ENCODE data around the gene ITPR1. TPM values are rescaled to one million over a fixed set of nuclear protein-coding genes. Genes with fewer than 3 reads are reported as not detected.

ITPR1 gene
- total RNA-seq, 4 donors from 2014 or later = 210 to 261 (median 232) TPM

- Histone ChIP-seq H3K4me3 (replicated peaks in 1 of 3) (no peak overlapping the region), H3K27ac (no peak overlapping the region), H3K36me3 (peaks cover 26 to 68% of the 10 kb centered on the region in 2 donors), H3K27me3 (no peaks in the 10 kb centered on the region), H3K9me3 (no peaks in the 10 kb centered on the region), H3K4me1 (no peaks in the 10 kb centered on the region)
- TF ChIP-seq POLR2A (IDR thresholded peaks at IDR 0.05) = no peak
- TF ChIP-seq CTCF (IDR thresholded peaks at IDR 0.05) = no peak
- DNase-seq = no peak
- WGBS, 2 donors = 78 to 88% methylated on average over 5 of the region's 5 CpGs
- intact Hi-C loops (cut with DNase I) = no loop called here
Measured at GRCh38 chr3:4687596-4687995, 194.4 kb downstream of the ITPR1 start.

- Histone ChIP-seq H3K36me3 (peaks cover 33 to 73% of the 10 kb centered on the region in 2 donors), H3K27me3 (no peaks in the 10 kb centered on the region), H3K9me3 (no peaks in the 10 kb centered on the region), H3K4me1 (no peaks in the 10 kb centered on the region), H3K27ac (no peak overlapping the region), H3K4me3 (replicated peaks in 1 of 3) (no peak overlapping the region)
- intact Hi-C loops (cut with DNase I) = no loop called here
- WGBS, 2 donors = 85 to 94% methylated on average over 4 of the region's 4 CpGs
- TF ChIP-seq POLR2A (IDR thresholded peaks at IDR 0.05) (no peak), CTCF (IDR thresholded peaks at IDR 0.05) (no peak)
- no peak for DNase-seq
Measured at GRCh38 chr3:4688411-4688810, 195.3 kb downstream of the ITPR1 start.

- Histone ChIP-seq H3K4me3 (replicated peaks in 1 of 3) (no peak overlapping the region), H3K9me3 (no peaks in the 10 kb centered on the region), H3K36me3 (peaks cover 36 to 70% of the 10 kb centered on the region in 2 donors), H3K4me1 (no peaks in the 10 kb centered on the region), H3K27me3 (no peaks in the 10 kb centered on the region), H3K27ac (no peak overlapping the region)
- intact Hi-C loops (cut with DNase I) = no loop called here
- no peak for DNase-seq
- TF ChIP-seq CTCF (IDR thresholded peaks at IDR 0.05) (no peak), POLR2A (IDR thresholded peaks at IDR 0.05) (no peak)
Measured at GRCh38 chr3:4689021-4689420, 195.9 kb downstream of the ITPR1 start.

GRCh38 chr3:4690277-4690676 is 197.1 kb downstream of the ITPR1 start:
- Histone ChIP-seq H3K27ac (no peak overlapping the region), H3K4me3 (replicated peaks in 1 of 3) (no peak overlapping the region), H3K36me3 (peaks cover 30 to 67% of the 10 kb centered on the region in 2 donors), H3K9me3 (no peaks in the 10 kb centered on the region), H3K27me3 (no peaks in the 10 kb centered on the region), H3K4me1 (no peaks in the 10 kb centered on the region)
- intact Hi-C loops (cut with DNase I) = no loop called here
- no peak for DNase-seq
- no peak for TF ChIP-seq POLR2A (IDR thresholded peaks at IDR 0.05)
- no peak for TF ChIP-seq CTCF (IDR thresholded peaks at IDR 0.05)
- 95 to 100% methylated on average over 1 of the region's 1 CpG for WGBS, 2 donors

- Histone ChIP-seq H3K27me3 (no peaks in the 10 kb centered on the region), H3K36me3 (peaks cover 24 to 55% of the 10 kb centered on the region in 2 donors), H3K4me3 (replicated peaks in 1 of 3) (no peak overlapping the region), H3K9me3 (no peaks in the 10 kb centered on the region), H3K27ac (no peak overlapping the region), H3K4me1 (no peaks in the 10 kb centered on the region)
- intact Hi-C loops (cut with DNase I) = no loop called here
- DNase-seq = no peak
- 89 to 93% methylated on average over 13 of the region's 13 CpGs for WGBS, 2 donors
- TF ChIP-seq POLR2A (IDR thresholded peaks at IDR 0.05) (no peak), CTCF (IDR thresholded peaks at IDR 0.05) (no peak)
Measured at GRCh38 chr3:4693620-4694019, 200.5 kb downstream of the ITPR1 start.

Measured in thyroid gland (tissue), 4 donors.